ENCODE measurements around the gene TWIST2. TPM values are rescaled to one million over a fixed set of nuclear protein-coding genes. Genes with fewer than 3 reads are reported as not detected.

Gene TWIST2
- total and polyA plus RNA-seq, 7 donors: 0.58 to 1.2 (median 0.90) TPM

GRCh38 chr2:238818561-238818960, 29.3 kb upstream of the TWIST2 start:
- H3K27ac ChIP-seq: no peak overlapping the region
- ATAC-seq (no peak), DNase-seq (no peak)
- H3K9me3 ChIP-seq: no peaks in the 10 kb centered on the region
- no peaks in the 10 kb centered on the region for H3K4me1 ChIP-seq
- WGBS, 3 donors: 63 to 69% (median 64%) methylated on average over 2 of the region's 2 CpGs
- intact Hi-C loops (cut with DNase I): no loop called here
- no peak overlapping the region for H3K4me3 ChIP-seq
- no peak for TF ChIP-seq CTCF (IDR thresholded peaks at IDR 0.05)
- no peaks in the 10 kb centered on the region for H3K36me3 ChIP-seq (ENCODE audit: insufficient read depth in 1 of 2, low read depth in 1 of 2)
- peaks cover 0 to 66% (median 14%) of the 10 kb centered on the region in 3 donors for H3K27me3 ChIP-seq (ENCODE audit: insufficient read depth in 3 of 3, low read length in 2 of 3)

- intact Hi-C loops (cut with DNase I): no loop called here
- Histone ChIP-seq H3K4me3 (no peak overlapping the region), H3K36me3 (ENCODE audit: insufficient read depth in 1 of 2, low read depth in 1 of 2) (no peaks in the 10 kb centered on the region), H3K27me3 (ENCODE audit: insufficient read depth in 3 of 3, low read length in 2 of 3) (peaks cover 5 to 76% (median 14%) of the 10 kb centered on the region in 3 donors), H3K27ac (no peak overlapping the region), H3K9me3 (no peaks in the 10 kb centered on the region), H3K4me1 (no peaks in the 10 kb centered on the region)
- TF ChIP-seq CTCF (IDR thresholded peaks at IDR 0.05): no peak
- 76 to 85% (median 81%) methylated on average over 1 of the region's 1 CpG for WGBS, 3 donors
- DNase-seq (no peak), ATAC-seq (no peak)
Measured at GRCh38 chr2:238820197-238820596, 27.7 kb upstream of the TWIST2 start.

- intact Hi-C loops (cut with DNase I): no loop called here
- no peaks in the 10 kb centered on the region for H3K36me3 ChIP-seq (ENCODE audit: insufficient read depth in 1 of 2, low read depth in 1 of 2)
- WGBS, 3 donors: 33 to 46% (median 43%) methylated on average over 6 of the region's 6 CpGs
Measured at GRCh38 chr2:238820916-238821315, 27.0 kb upstream of the TWIST2 start.

GRCh38 chr2:238821391-238821790, 26.5 kb upstream of the TWIST2 start:
- 21 to 29% (median 28%) methylated on average over 9 of the region's 9 CpGs for WGBS, 3 donors
- TF ChIP-seq CTCF (IDR thresholded peaks at IDR 0.05): no peak
- Histone ChIP-seq H3K4me3 (no peak overlapping the region), H3K27me3 (ENCODE audit: insufficient read depth in 3 of 3, low read length in 2 of 3) (peaks cover 5 to 67% (median 11%) of the 10 kb centered on the region in 3 donors), H3K9me3 (no peaks in the 10 kb centered on the region), H3K27ac (no peak overlapping the region), H3K36me3 (ENCODE audit: insufficient read depth in 1 of 2, low read depth in 1 of 2) (no peaks in the 10 kb centered on the region), H3K4me1 (no peaks in the 10 kb centered on the region)
- intact Hi-C loops (cut with DNase I): no loop called here
- ATAC-seq (no peak), DNase-seq (no peak)

More at GRCh38 chr2:238820916-238821315, 27.0 kb upstream of the TWIST2 start:
- ATAC-seq (no peak), DNase-seq (no peak)
- Histone ChIP-seq H3K27ac (no peak overlapping the region), H3K9me3 (no peaks in the 10 kb centered on the region), H3K27me3 (ENCODE audit: insufficient read depth in 3 of 3, low read length in 2 of 3) (peaks cover 5 to 69% (median 14%) of the 10 kb centered on the region in 3 donors), H3K4me3 (no peak overlapping the region), H3K4me1 (no peaks in the 10 kb centered on the region)
- TF ChIP-seq CTCF (IDR thresholded peaks at IDR 0.05): no peak
